ENCODE measurements around the gene DCXR. TPM values are rescaled to one million over a fixed set of nuclear protein-coding genes. Genes with fewer than 3 reads are reported as not detected.

Gene DCXR
- total and polyA plus RNA-seq, 2 of the 13 experiments (the other 11 are each of a cell fraction or from before 2014, with no cell fraction given), result 287 to 311 TPM

- Histone ChIP-seq H3K4me2 (ENCODE audit: low read depth, low read length) (peak overlapping the region; percentile 95), H2AFZ (ENCODE audit: low read length) (no peak overlapping the region), H3K9me3 (ENCODE audit: low read length) (no peaks in the 10 kb centered on the region), H3K27me3 (ENCODE audit: control insufficient read depth in 1 of 2, insufficient read depth in 2 of 2, low read length in 2 of 2) (no peaks in the 10 kb centered on the region), H3K79me2 (ENCODE audit: insufficient read depth, low read length) (peaks cover 13% of the 10 kb centered on the region), H3K36me3 (replicated peaks in 1 of 2; ENCODE audit: control insufficient read depth in 1 of 2, insufficient read depth in 2 of 2, low read length in 2 of 2) (peaks cover 5 to 12% of the 10 kb centered on the region in 2 experiments), H3K27ac (ENCODE audit: extremely low read length, insufficient read depth, low read length) (peak overlapping the region; percentile 91), H4K20me1 (ENCODE audit: insufficient read depth, low read length) (peaks cover 20% of the 10 kb centered on the region), H3K4me3 (replicated peaks in 1 of 3; ENCODE audit: insufficient read depth in 1 of 3, low read depth in 2 of 3, low read length in 3 of 3) (peak overlapping the region; percentile 87 to 98 (median 93)), H3K4me1 (ENCODE audit: insufficient read depth, low read length) (peaks cover 54% of the 10 kb centered on the region), H3K9ac (ENCODE audit: insufficient read depth, low read depth, low read length) (peak overlapping the region; percentile 91)
- FAIRE-seq, result no peak
- ATAC-seq, result no peak
- DNase-seq (ENCODE audit: low spot score), result no peak
- intact Hi-C loops (cut with micrococcal nuclease; ENCODE audit: unreplicated experiment), result loop anchor here (2.0 to 5.0 kb wide), 2 partner anchors 67 to 116 kb away; no protein-coding TSS in a partner anchor
- ChIA-PET CTCF (ENCODE audit: low intra/inter-chr PET ratio, low total read pairs) (interaction anchor here (1.8 kb wide), 1 partner anchor 77 kb away, joined by 7 read pairs; no protein-coding TSS in a partner anchor), POLR2A (interaction anchor here (0.9 to 6.2 kb wide), 9 partner anchors 13 to 206 kb away, joined by 3 to 112 read pairs (median 20); partner anchors contain the start of genes CENPX, FASN and LRRC45)
- TSS peak; percentile 72 for BruUV-seq (replicated peaks)
- WGBS (ENCODE audit: low lambda C conversion rate), result 97% methylated on average over 8 of the region's 20 CpGs
- in situ Hi-C loops (cut with HindIII; ENCODE audit: extremely low pct_ligation_motif_present, low pct_unique_long_range_greater_than_20kb), result loop anchor here (5.0 kb wide), 1 partner anchor 121 kb away; no protein-coding TSS in a partner anchor
- TF ChIP-seq MAX (IDR thresholded peaks at IDR 0.05), result no peak
- no peak for TF ChIP-seq NRL (CRISPR knock-in tag; IDR thresholded peaks at IDR 0.05; ENCODE audit: borderline replicate concordance)
- no peak for TF ChIP-seq ISX (CRISPR knock-in tag; conservative IDR thresholded peaks at IDR 0.05)
- TF ChIP-seq ARID3A (IDR thresholded peaks at IDR 0.05; ENCODE audit: low read depth, low read length), result no peak
- peak; percentile 24; the same call in 1 of the 2 replicates for TF ChIP-seq ZNF776 (CRISPR knock-in tag; IDR thresholded peaks at IDR 0.05)
- no peak for TF ChIP-seq SOX13 (IDR thresholded peaks at IDR 0.05)
- TF ChIP-seq SOX13 (CRISPR knock-in tag; conservative IDR thresholded peaks at IDR 0.05 in 1 of 2, IDR thresholded peaks at IDR 0.05 in 1 of 2), result no peak
- TF ChIP-seq SIX4 (CRISPR knock-in tag; IDR thresholded peaks at IDR 0.05), result no peak
- TF ChIP-seq, protein P1, sequence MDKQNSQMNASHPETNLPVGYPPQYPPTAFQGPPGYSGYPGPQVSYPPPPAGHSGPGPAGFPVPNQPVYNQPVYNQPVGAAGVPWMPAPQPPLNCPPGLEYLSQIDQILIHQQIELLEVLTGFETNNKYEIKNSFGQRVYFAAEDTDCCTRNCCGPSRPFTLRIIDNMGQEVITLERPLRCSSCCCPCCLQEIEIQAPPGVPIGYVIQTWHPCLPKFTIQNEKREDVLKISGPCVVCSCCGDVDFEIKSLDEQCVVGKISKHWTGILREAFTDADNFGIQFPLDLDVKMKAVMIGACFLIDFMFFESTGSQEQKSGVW (CRISPR knock-in tag; IDR thresholded peaks at IDR 0.05; ENCODE audit: borderline replicate concordance), result no peak
- TF ChIP-seq NFAT5 (CRISPR knock-in tag; IDR thresholded peaks at IDR 0.05), result no peak
- TF ChIP-seq SP2 (CRISPR knock-in tag; IDR thresholded peaks at IDR 0.05), result 0 out of 2 replicates have a peak, but pooled peaks have one; percentile 27
- TF ChIP-seq ZNF292 (CRISPR knock-in tag; IDR thresholded peaks at IDR 0.05; ENCODE audit: borderline replicate concordance, low read depth), result no peak
- no peak for TF ChIP-seq ZNF430 (CRISPR knock-in tag; IDR thresholded peaks at IDR 0.05)
- TF ChIP-seq ZNF878 (CRISPR knock-in tag; IDR thresholded peaks at IDR 0.05), result no peak
- peak; percentile 67; the same call in 1 of the 2 replicates for TF ChIP-seq NFIB (CRISPR knock-in tag; IDR thresholded peaks at IDR 0.05; ENCODE audit: borderline replicate concordance)
These were observed 1.4 kb downstream of the DCXR start for GRCh38 chr17:82035956-82036633.
